Neutrophil (primary cell): Measurements from ENCODE around the gene IPO11.

Experiments
- H3K27ac ChIP-seq: fragments of 200-600 bp; sonication (generic); 2 replicates; pipeline ENCODE4 v1.5.1; 2016; ENCODE audit warnings: mild to moderate bottlenecking, moderate library complexity
- H3K27me3 ChIP-seq: fragments of 200-600 bp; sonication (generic); 2 replicates; pipeline ENCODE4 v1.6.0; 2016; ENCODE audit warnings: mild to moderate bottlenecking
- H3K36me3 ChIP-seq: fragments of 200-600 bp; sonication (generic); 2 replicates; pipeline ENCODE4 v1.5.1; 2017
- H3K4me1 ChIP-seq, 2 experiments: fragments of 200-600 bp in 1 of 2; sonication (generic) in 1 of 2; 1 replicate in 1 of 2; 2 replicates in 1 of 2; pipeline versions ENCODE4 v1.5.1 to v1.6.1; 2013 to 2016; ENCODE audit warnings: low read depth in 1 of 2, low read length in 1 of 2, mild to moderate bottlenecking in 1 of 2, moderate library complexity in 1 of 2; ENCODE audit not compliant: control insufficient read depth in 1 of 2, insufficient read depth in 1 of 2
- H3K4me3 ChIP-seq, 2 experiments: fragments of 200-600 bp in 1 of 2; sonication (generic) in 1 of 2; 1 replicate in 1 of 2; 2 replicates in 1 of 2; pipeline ENCODE4 v1.5.1; 2013 to 2016; ENCODE audit warnings: low read depth in 1 of 2, low read length in 1 of 2, mild to moderate bottlenecking in 1 of 2, moderate library complexity in 1 of 2
- H3K9me3 ChIP-seq: fragments of 200-600 bp; sonication (generic); 2 replicates; pipeline ENCODE4 v1.5.1; 2016
- TF ChIP-seq, protein P1 (sequence below): fragments of 200-600 bp; sonication (generic); IDR thresholded peaks from 2 replicates; pipeline ENCODE4 v1.5.1; 2016; ENCODE audit warnings: antibody characterized with exemption

Gene IPO11

DNA sequence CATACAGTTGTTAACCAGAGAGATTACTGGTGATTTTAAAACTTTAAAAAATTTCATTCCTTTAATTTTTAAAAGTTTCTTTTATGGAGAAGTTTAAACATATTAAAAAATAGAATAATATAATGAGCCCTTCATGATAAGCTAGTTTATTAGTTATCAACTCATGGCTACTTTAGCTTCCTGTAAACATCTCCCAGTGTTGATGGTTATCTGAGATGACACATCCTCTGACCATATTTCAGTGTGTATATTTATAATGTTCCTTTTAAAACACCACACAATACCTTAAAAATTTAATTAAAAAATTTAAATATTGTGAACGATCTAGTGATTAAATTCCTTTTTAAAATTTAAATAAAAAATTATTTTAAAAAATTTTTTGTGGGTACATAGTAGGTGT, 74.1 kb downstream of the IPO11 start:
- Histone ChIP-seq H3K4me1 (no peaks in the 10 kb centered on the region), H3K36me3 (no peaks in the 10 kb centered on the region), H3K4me3 (no peak overlapping the region), H3K27me3 (no peaks in the 10 kb centered on the region), H3K9me3 (no peaks in the 10 kb centered on the region), H3K27ac (no peak overlapping the region)
- TF ChIP-seq, protein P1, sequence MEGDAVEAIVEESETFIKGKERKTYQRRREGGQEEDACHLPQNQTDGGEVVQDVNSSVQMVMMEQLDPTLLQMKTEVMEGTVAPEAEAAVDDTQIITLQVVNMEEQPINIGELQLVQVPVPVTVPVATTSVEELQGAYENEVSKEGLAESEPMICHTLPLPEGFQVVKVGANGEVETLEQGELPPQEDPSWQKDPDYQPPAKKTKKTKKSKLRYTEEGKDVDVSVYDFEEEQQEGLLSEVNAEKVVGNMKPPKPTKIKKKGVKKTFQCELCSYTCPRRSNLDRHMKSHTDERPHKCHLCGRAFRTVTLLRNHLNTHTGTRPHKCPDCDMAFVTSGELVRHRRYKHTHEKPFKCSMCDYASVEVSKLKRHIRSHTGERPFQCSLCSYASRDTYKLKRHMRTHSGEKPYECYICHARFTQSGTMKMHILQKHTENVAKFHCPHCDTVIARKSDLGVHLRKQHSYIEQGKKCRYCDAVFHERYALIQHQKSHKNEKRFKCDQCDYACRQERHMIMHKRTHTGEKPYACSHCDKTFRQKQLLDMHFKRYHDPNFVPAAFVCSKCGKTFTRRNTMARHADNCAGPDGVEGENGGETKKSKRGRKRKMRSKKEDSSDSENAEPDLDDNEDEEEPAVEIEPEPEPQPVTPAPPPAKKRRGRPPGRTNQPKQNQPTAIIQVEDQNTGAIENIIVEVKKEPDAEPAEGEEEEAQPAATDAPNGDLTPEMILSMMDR, result no peak

DNA sequence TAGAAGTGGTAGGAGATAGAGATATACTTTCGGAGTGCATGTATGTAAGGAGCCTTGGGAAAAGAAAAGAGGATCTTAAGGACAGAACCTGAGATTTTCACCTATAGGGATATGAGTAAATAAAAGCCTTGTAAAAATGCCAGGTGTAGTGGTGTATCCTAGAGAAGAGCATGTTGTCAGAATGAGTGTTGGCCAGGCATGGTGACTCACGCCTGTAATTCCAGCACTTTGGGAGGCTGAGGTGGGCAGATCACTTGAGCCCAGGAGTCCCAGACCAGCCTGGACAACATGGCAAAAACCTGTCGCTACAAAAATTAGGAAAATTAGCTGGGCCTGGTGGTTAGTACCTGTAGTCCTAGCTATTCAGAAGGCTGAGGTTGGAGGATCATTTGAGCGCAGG, 76.0 kb downstream of the IPO11 start:
- Histone ChIP-seq H3K9me3 (no peaks in the 10 kb centered on the region), H3K27ac (no peak overlapping the region), H3K36me3 (no peaks in the 10 kb centered on the region), H3K4me1 (peaks cover 0 to 2% of the 10 kb centered on the region in 2 experiments), H3K27me3 (no peaks in the 10 kb centered on the region), H3K4me3 (no peak overlapping the region)
- TF ChIP-seq, protein P1, result no peak

DNA sequence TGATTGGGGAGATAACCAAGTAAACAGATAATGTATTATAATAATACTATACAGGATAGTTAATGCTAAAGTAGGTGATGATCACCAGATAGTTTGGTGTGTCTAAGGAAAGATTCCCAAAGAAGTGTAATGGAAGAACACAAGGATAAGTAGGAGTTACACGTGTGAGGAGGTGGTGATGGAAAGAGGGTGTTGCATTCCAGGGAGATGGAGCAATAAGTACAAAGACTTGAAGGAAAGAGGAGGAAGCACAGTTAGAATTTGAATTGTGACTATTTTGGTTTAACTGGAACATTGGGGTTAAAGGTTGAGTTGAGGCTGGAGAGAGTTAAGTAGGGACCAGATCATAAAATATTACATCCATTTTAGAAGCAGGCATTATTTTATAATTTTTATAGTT, 76.9 kb downstream of the IPO11 start:
- no peak overlapping the region for H3K4me3 ChIP-seq
- peaks cover 0 to 8% of the 10 kb centered on the region in 2 experiments for H3K4me1 ChIP-seq
- no peak overlapping the region for H3K27ac ChIP-seq
- no peaks in the 10 kb centered on the region for H3K27me3 ChIP-seq
- no peaks in the 10 kb centered on the region for H3K36me3 ChIP-seq
- TF ChIP-seq, protein P1, result no peak
- H3K9me3 ChIP-seq, result no peaks in the 10 kb centered on the region

DNA sequence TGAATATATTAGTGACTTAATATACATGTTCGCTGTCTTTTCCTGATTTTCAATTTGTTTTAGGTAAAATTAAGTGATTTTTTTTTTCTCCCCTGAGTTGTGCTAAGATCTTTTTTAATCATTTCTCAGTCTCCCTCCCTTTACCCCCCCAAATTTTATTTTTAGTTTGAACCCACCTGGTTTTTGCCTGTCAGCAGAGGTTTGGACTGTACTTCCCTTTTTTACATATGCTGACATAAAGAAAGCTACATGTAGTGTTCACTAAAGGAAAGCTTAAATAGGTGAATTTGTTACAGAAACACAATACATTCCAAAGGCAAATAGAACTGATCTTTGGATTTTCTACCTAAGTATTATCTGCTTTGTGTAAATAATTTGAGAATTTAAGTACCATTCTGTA, 82.2 kb downstream of the IPO11 start:
- TF ChIP-seq, protein P1, result no peak
- peaks cover 0 to 8% of the 10 kb centered on the region in 2 experiments for H3K4me1 ChIP-seq
- H3K4me3 ChIP-seq, result no peak overlapping the region
- H3K36me3 ChIP-seq, result peaks cover 6% of the 10 kb centered on the region
- no peaks in the 10 kb centered on the region for H3K27me3 ChIP-seq
- H3K9me3 ChIP-seq, result no peaks in the 10 kb centered on the region
- no peak overlapping the region for H3K27ac ChIP-seq

DNA sequence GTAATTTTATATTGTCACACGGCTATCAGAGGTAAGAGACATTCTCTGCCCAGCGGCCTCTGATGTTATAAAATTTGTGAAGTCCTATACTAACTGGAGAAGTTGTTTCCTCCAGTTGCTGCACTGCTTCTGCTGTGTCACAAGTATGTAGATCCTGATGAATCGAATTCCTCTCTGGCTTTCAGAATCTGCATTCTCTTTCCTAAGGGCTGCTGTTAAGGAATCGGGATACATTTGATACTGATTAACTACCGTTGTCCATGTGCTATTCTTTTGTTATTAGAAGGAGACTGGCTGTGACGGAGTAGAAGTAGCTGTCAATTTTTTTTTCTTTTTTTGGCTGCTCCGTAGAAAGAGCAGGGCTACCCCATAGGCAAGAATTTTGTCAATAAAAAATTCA, 84.3 kb downstream of the IPO11 start:
- Histone ChIP-seq H3K4me1 (peaks cover 0 to 8% of the 10 kb centered on the region in 2 experiments), H3K4me3 (no peak overlapping the region), H3K27ac (no peak overlapping the region), H3K36me3 (peaks cover 6% of the 10 kb centered on the region), H3K27me3 (no peaks in the 10 kb centered on the region), H3K9me3 (no peaks in the 10 kb centered on the region)
- TF ChIP-seq, protein P1, result no peak

DNA sequence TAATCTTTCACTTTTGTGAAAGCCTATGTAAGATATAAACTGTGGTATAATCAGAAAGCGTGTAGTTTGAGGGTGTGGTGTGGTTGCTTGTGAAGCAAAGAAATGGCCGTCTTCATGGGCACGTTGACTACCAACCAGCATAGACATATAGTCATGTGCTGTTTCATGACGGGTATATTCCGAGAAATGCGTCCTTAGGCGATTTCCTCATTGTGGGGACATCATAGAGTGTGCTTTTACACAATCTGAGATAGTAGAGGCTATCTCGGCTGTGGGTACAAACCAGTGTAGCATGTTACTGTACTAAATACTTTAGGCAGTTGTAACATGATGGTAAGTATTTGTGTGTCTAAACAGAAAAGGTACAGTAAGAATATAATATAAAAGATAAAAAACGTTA, 86.4 kb downstream of the IPO11 start:
- H3K4me1 ChIP-seq, result peaks cover 0 to 2% of the 10 kb centered on the region in 2 experiments
- H3K9me3 ChIP-seq, result no peaks in the 10 kb centered on the region
- H3K27me3 ChIP-seq, result no peaks in the 10 kb centered on the region
- peaks cover 6% of the 10 kb centered on the region for H3K36me3 ChIP-seq
- H3K27ac ChIP-seq, result no peak overlapping the region
- TF ChIP-seq, protein P1, result no peak
- H3K4me3 ChIP-seq, result no peak overlapping the region
